ENCODE measurements around the gene SLC35B4.

SLC35B4 gene

GRCh38 chr7:134316539-134317344 lies at the start of gene SLC35B4:
SLC35B4 (minus strand) TSS chr7:134316930; CDS start chr7:134316751, 179 bp downstream.
- DNase-seq = peak; percentile 84

GRCh38 chr7:134366481-134366880 lies 49.8 kb upstream of the SLC35B4 start:
- no peak for DNase-seq

- DNase-seq = no peak
Measured at GRCh38 chr7:134365341-134366054, 48.8 kb upstream of the SLC35B4 start.

GRCh38 chr7:134364619-134365037 lies 47.9 kb upstream of the SLC35B4 start:
- DNase-seq = no peak

- DNase-seq = no peak
Measured at GRCh38 chr7:134362587-134363483, 46.1 kb upstream of the SLC35B4 start.

GRCh38 chr7:134359787-134360432 lies 43.2 kb upstream of the SLC35B4 start:
- DNase-seq = no peak

GRCh38 chr7:134357486-134357885 lies 40.8 kb upstream of the SLC35B4 start:
- DNase-seq = no peak

- no peak for DNase-seq
Measured at GRCh38 chr7:134356421-134356936, 39.7 kb upstream of the SLC35B4 start.

GRCh38 chr7:134355927-134356326 lies 39.2 kb upstream of the SLC35B4 start:
- no peak for DNase-seq

- no peak for DNase-seq
Measured at GRCh38 chr7:134355004-134355525, 38.3 kb upstream of the SLC35B4 start.

GRCh38 chr7:134353411-134353810 lies 36.7 kb upstream of the SLC35B4 start:
- no peak for DNase-seq

GRCh38 chr7:134351424-134351823 lies 34.7 kb upstream of the SLC35B4 start:
- no peak for DNase-seq

GRCh38 chr7:134350709-134351108 lies 34.0 kb upstream of the SLC35B4 start:
- DNase-seq = no peak

- no peak for DNase-seq
Measured at GRCh38 chr7:134347567-134347966, 30.8 kb upstream of the SLC35B4 start.

GRCh38 chr7:134343796-134344195 lies 27.1 kb upstream of the SLC35B4 start:
- DNase-seq = no peak

GRCh38 chr7:134343136-134343535 lies 26.4 kb upstream of the SLC35B4 start:
- DNase-seq = no peak

- DNase-seq = no peak
Measured at GRCh38 chr7:134339475-134339874, 22.7 kb upstream of the SLC35B4 start.

GRCh38 chr7:134337980-134338379 lies 21.2 kb upstream of the SLC35B4 start:
- DNase-seq = no peak

GRCh38 chr7:134334408-134334807 lies 17.7 kb upstream of the SLC35B4 start:
- DNase-seq = no peak

- DNase-seq = no peak
Measured at GRCh38 chr7:134333943-134334342, 17.2 kb upstream of the SLC35B4 start.

- DNase-seq = no peak
Measured at GRCh38 chr7:134332892-134333291, 16.2 kb upstream of the SLC35B4 start.

GRCh38 chr7:134331393-134331792 lies 14.7 kb upstream of the SLC35B4 start:
- DNase-seq = no peak
